GM23248 (cell line): ENCODE measurements around the gene RACK1.

Experiments
- EZH2 ChIP-seq: fragments of 200-600 bp; sonication (generic); IDR thresholded peaks from 2 replicates; pipeline ENCODE4 v1.6.1; 2018; ENCODE audit warnings: antibody characterized with exemption, mild to moderate bottlenecking; ENCODE audit not compliant: insufficient read depth, poor library complexity, severe bottlenecking
- EZH2phosphoT487 ChIP-seq: fragments of 200-600 bp; sonication (generic); IDR thresholded peaks from 2 replicates; pipeline ENCODE4 v1.6.1; 2018; ENCODE audit warnings: antibody characterized with exemption, moderate library complexity, mild to moderate bottlenecking, low read depth; ENCODE audit not compliant: insufficient read depth

- TF ChIP-seq EZH2 = no peak
- TF ChIP-seq EZH2phosphoT487 = no peak
Observed at GRCh38 chr5:181233801-181234454, 9.8 kb downstream of the RACK1 start.
